Activated naive CD8-positive, alpha-beta T cell treated with anti-CD3 and anti-CD28 coated beads for 36 hours (primary cell): ENCODE measurements around the gene LRP8. TPM values are rescaled to one million over a fixed set of nuclear protein-coding genes. Genes with fewer than 3 reads are reported as not detected.
A peak's percentile ranks its signal among the peaks of the same experiment; 100 is the strongest.

Experiments
- DNase-seq: peaks from one replicate; pipeline ENCODE4 v3.0.0; 2021
- H3K27ac Mint-ChIP-seq: one replicate; pipeline ENCODE4 v1.8.0; 2022; ENCODE audit warnings: mild to moderate bottlenecking, moderate library complexity, mixed read lengths
- H3K27me3 Mint-ChIP-seq: one replicate; pipeline ENCODE4 v1.8.0; 2022; ENCODE audit warnings: mild to moderate bottlenecking, mixed read lengths
- H3K36me3 Mint-ChIP-seq: one replicate; pipeline ENCODE4 v1.8.0; 2021; ENCODE audit warnings: mild to moderate bottlenecking, mixed read lengths
- H3K4me1 Mint-ChIP-seq: one replicate; pipeline ENCODE4 v1.8.0; 2021; ENCODE audit warnings: mixed read lengths
- H3K4me3 Mint-ChIP-seq: one replicate; pipeline ENCODE4 v1.8.0; 2022; ENCODE audit warnings: mild to moderate bottlenecking, moderate library complexity, mixed read lengths
- H3K9me3 Mint-ChIP-seq: one replicate; pipeline ENCODE4 v1.8.0; 2022; ENCODE audit warnings: mixed read lengths
- total RNA-seq, 2 experiments: library from RNA; stranded (reverse); gene quantifications; one replicate each; pipeline ENCODE4 v1.2.3, GENCODE V29; 2021

Gene LRP8
- total RNA-seq, 2 experiments from 2014 or later = 42.3 to 47.7 TPM

DNA sequence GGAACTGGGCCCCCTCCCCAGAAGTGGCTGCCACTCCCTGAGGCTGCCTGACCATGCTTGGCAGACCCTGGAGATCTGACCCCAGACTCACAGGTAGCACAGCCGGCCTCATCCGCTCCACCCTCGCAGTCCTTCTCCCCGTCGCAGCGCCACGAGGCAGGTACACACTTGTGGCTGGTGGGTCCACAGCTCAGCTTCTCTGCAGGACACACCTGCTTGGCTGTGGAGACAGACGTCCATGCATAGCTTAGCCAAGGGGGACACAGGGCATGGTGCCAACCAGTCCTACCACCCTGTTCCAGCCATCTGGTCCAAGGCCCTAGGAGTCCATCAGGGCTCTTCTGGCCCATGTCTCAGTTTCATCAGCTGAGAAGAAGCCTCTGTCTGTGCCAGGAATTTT, 47.4 kb downstream of the LRP8 start:
- no peak for DNase-seq
- no peaks in the 10 kb centered on the region for H3K4me1 Mint-ChIP-seq
- H3K27me3 Mint-ChIP-seq = no peaks in the 10 kb centered on the region
- H3K4me3 Mint-ChIP-seq = no peak overlapping the region
- H3K36me3 Mint-ChIP-seq = peaks cover 17% of the 10 kb centered on the region
- no peak overlapping the region for H3K27ac Mint-ChIP-seq
- no peaks in the 10 kb centered on the region for H3K9me3 Mint-ChIP-seq

DNA sequence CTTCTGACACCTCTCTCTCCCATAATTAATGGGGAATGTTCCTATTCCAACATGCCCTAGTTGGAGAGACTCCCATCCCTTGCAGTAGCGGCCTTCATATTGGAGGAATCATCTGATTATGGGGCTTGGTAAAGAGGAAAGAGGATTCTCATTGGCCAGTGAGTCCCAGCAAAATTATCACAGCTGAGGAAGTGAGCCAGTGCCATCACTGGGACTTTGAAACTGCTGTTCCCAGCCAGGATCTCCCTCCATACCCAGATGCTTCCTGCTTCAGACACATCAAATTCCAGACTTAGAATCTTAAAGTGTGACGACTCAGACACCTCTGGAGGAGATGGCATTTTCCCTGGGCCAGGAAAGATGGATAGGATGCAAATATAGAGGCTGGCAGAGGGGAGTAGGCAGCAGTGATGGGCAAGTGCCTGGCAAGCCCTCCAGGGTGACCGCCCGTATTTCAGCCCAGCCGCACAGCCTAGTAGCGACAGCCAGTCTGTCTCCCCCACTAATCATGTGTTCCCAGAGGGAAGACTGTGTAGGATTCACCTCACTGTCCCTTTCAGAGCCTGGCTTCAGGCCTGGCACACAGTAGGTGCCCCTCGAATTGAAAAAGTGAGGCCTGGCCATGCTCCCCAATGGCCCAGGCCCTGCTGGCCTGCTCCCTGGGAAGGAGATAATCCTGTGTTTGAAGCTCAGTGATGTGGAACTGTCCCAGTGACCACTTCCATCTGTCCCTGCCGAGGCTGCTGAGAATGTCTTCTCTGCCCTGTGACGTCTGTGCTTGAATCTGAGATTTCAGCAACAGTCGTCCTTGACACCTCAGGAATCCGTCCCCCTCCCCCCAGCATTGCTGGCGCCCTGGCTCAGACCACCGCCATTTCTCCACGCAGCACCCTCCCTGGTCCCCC, 48.3 kb downstream of the LRP8 start:
- Mint-ChIP-seq H3K4me3 (no peak overlapping the region), H3K27me3 (no peaks in the 10 kb centered on the region), H3K36me3 (peaks cover 19% of the 10 kb centered on the region), H3K4me1 (no peaks in the 10 kb centered on the region), H3K27ac (no peak overlapping the region), H3K9me3 (no peaks in the 10 kb centered on the region)
- no peak for DNase-seq

DNA sequence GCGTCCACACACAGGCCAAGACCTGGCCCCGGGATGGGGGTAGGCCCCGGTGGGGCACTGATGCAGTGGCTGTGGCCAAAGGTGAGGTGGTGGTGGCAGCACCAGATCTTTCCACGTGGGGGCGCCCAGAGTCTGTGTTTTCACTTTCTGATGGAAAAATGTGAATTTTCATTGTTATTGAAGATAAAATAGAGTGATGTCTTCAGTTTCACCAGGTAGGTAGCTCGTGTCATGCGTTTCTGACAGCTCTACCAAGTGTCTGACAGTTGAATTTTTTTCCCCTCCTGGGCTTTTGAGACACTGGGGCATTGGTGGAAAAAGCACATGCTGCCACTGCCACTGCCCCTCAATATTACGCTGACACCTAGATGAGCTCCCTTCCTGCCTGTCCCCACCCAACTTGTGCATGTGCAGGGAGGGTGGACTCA, 49.6 kb downstream of the LRP8 start:
- peak overlapping the region; percentile 20 for H3K27ac Mint-ChIP-seq
- no peaks in the 10 kb centered on the region for H3K4me1 Mint-ChIP-seq
- H3K4me3 Mint-ChIP-seq = no peak overlapping the region

DNA sequence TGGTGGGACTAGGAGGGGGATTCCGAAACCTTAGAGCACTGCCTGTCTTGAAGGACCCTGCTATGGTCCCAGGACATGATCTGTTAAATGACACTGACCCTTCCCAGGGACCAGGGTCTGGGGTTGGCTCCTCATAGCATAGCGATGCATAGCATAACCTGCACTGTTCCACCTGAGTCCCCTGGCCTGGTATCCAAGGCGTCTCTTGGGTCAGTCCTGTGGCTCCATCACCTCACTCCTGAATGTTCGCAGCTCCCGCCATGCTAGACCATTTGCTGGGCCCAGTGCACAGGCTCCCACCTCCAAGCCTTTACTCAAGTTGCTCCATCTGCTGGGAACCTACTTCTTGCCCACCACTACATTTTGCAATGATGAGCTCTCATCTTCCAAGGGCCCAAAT, 50.5 kb downstream of the LRP8 start:
- Mint-ChIP-seq H3K27ac (no peak overlapping the region), H3K4me1 (no peaks in the 10 kb centered on the region), H3K4me3 (no peak overlapping the region), H3K9me3 (no peaks in the 10 kb centered on the region), H3K27me3 (no peaks in the 10 kb centered on the region), H3K36me3 (peaks cover 19% of the 10 kb centered on the region)
- DNase-seq = no peak

More for the DNA sequence above, 49.6 kb downstream of the LRP8 start:
- DNase-seq = peak; percentile 59
- peaks cover 19% of the 10 kb centered on the region for H3K36me3 Mint-ChIP-seq
- no peaks in the 10 kb centered on the region for H3K27me3 Mint-ChIP-seq
- no peaks in the 10 kb centered on the region for H3K9me3 Mint-ChIP-seq

DNA sequence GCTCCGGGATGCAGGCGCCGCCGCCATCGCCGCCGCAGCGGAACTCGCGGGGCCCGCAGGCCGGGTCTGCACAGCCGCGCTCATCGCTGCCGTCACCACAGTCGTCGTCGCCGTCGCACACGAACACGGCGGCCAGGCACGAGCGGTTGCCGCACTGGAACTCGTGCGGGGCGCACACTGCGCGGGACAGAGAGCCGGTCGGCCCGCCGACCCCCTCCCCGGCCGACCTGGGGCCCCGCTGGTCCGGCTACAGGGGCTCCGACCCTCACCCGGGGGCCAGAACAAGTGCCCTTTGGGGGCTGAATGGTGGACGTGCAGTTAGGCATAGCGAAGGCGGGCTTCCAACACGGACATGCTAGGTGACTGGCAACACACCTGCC, 51.0 kb downstream of the LRP8 start:
- Mint-ChIP-seq H3K4me1 (no peaks in the 10 kb centered on the region), H3K27me3 (no peaks in the 10 kb centered on the region), H3K4me3 (no peak overlapping the region), H3K9me3 (no peaks in the 10 kb centered on the region), H3K36me3 (peaks cover 19% of the 10 kb centered on the region), H3K27ac (no peak overlapping the region)
- no peak for DNase-seq

DNA sequence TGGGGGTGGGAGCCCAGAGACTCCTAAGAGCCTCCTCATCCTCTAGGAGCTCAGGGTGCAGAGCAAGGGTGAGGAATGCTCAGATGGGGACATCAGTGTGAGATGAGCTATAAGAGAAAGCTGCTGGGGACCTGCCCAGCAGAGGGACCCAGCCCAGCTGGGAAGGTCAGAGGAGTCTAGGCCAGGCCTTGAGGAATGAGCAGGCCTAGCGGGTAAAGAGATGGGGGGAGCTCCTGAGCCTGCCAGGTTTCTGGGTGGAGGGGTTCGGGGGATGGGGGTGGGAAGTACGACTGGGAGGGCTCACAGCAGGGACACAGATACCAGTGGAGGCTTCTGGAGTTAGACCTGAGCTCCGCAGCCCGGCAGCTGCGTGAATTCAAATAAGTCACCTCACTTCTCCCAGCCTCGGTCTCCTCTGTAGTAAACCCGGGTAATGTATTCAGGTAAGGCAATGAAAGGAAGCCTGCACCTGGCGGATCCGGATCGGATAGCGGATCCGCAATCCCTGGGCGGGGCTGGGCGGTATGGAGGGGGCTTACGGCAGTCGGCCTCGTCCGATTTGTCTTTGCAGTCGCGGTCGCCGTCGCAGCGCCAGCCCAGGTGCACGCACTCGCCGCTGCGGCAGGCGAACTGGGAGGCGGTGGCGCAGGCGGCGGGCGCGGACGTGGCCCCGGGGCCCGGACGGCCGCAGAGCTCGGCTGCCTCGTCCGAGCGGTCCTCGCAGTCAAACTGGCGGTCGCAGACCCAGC, 51.5 kb downstream of the LRP8 start:
- H3K27ac Mint-ChIP-seq = no peak overlapping the region
- DNase-seq = no peak
- H3K4me3 Mint-ChIP-seq = no peak overlapping the region
- peaks cover 17% of the 10 kb centered on the region for H3K36me3 Mint-ChIP-seq
- no peaks in the 10 kb centered on the region for H3K27me3 Mint-ChIP-seq
- H3K9me3 Mint-ChIP-seq = no peaks in the 10 kb centered on the region
- no peaks in the 10 kb centered on the region for H3K4me1 Mint-ChIP-seq

DNA sequence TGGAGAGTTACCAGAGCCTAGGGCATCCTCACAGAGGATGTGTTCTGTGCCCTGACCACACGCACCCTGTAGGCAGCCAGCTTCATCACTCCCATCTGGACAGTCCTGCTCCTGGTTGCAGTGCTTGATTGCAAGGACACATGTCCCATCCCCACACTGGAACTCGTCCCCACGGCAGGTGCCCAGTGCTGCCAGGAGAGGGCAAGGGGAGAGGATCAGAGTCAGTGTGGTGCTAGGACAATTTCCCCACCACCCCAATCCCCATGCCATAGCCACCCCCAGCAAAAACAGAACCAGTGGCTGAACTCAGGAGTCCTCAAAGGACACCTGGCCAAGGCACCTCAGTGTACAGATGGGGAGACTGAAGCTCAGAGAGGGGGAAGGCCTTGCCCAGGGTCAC, 52.3 kb downstream of the LRP8 start:
- no peak for DNase-seq
- H3K27me3 Mint-ChIP-seq = no peaks in the 10 kb centered on the region
- no peak overlapping the region for H3K27ac Mint-ChIP-seq
- H3K4me1 Mint-ChIP-seq = no peaks in the 10 kb centered on the region
- H3K36me3 Mint-ChIP-seq = peaks cover 20% of the 10 kb centered on the region
- H3K9me3 Mint-ChIP-seq = no peaks in the 10 kb centered on the region
- no peak overlapping the region for H3K4me3 Mint-ChIP-seq

DNA sequence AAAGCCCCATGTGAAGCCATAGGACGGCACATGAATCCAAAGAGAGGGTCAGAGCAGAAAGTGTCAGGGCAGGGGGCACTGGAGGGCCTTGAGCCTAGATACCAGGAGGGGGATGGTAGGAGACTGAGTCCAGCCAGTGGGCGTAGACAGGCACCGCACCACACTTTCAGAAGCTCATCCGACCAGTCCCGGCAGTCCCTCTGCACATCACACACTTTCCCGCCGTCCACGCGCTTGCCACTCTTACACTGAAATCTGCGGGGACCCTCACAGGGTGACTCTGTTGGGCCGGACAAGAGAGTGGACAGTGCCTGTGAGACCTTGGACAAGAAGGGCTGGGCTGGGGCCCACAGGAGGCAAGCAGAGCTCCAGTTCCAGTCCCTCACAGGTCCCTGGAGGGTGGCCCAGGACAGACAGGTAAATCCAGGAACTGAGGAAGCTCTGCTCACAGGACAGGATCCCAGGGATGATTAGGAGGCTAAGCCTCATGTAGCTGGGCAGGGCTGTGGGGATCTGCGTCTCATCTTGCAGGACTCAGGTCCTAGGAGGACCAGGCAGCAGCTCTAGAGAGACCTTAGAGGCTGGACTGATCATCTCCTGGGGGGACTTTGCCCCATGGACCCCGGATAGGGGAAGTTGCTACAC, 53.2 kb downstream of the LRP8 start:
- H3K9me3 Mint-ChIP-seq = no peaks in the 10 kb centered on the region
- no peak for DNase-seq
- peaks cover 2% of the 10 kb centered on the region for H3K4me1 Mint-ChIP-seq
- H3K27me3 Mint-ChIP-seq = no peaks in the 10 kb centered on the region
- H3K4me3 Mint-ChIP-seq = no peak overlapping the region
- peaks cover 20% of the 10 kb centered on the region for H3K36me3 Mint-ChIP-seq
- no peak overlapping the region for H3K27ac Mint-ChIP-seq

DNA sequence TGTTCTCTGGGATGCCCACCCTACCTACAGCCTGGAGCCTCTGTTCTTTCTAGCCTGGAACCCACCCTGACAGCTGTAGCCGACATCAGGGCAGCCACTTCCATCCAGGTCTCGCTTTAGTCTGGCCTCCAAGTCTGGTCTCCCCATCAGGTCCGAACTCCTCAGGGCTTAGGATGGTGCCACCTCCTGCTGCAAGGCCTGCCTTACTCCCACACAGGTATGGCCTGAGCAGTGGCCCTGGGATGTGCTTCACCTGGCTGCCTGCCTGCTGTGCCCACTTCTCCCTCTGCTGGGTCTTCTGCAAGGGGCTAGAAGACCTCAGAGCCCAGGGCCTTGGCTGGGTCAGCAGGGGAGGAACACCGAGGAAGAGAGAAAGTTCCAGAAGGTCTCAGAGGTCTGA, 53.8 kb downstream of the LRP8 start:
- Mint-ChIP-seq H3K4me1 (peaks cover 2% of the 10 kb centered on the region), H3K9me3 (no peaks in the 10 kb centered on the region), H3K36me3 (peaks cover 20% of the 10 kb centered on the region), H3K27ac (no peak overlapping the region), H3K4me3 (no peak overlapping the region), H3K27me3 (no peaks in the 10 kb centered on the region)
- no peak for DNase-seq

DNA sequence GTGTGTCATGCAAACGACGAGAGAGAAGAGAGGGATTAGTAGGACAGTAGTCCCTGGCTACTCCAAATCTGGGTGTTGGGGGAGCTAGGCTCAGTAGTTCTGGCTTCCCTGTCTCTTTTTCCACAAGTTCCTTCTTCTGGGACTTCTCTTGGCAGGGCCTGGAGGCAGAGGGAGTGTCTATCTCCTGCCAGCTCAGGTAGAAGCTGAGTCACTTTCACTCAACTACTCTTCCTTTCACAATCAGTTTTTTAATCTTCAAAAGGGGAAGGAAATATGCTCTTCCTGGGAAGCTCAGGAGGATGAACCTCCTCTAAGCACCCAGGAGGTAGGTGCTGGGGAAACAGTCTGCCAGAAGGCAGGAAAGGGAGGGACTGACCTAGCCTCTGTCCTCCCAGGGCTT, 54.3 kb downstream of the LRP8 start:
- Mint-ChIP-seq H3K27me3 (no peaks in the 10 kb centered on the region), H3K36me3 (peaks cover 20% of the 10 kb centered on the region), H3K9me3 (no peaks in the 10 kb centered on the region), H3K4me1 (peaks cover 2% of the 10 kb centered on the region), H3K4me3 (no peak overlapping the region), H3K27ac (no peak overlapping the region)
- DNase-seq = no peak

DNA sequence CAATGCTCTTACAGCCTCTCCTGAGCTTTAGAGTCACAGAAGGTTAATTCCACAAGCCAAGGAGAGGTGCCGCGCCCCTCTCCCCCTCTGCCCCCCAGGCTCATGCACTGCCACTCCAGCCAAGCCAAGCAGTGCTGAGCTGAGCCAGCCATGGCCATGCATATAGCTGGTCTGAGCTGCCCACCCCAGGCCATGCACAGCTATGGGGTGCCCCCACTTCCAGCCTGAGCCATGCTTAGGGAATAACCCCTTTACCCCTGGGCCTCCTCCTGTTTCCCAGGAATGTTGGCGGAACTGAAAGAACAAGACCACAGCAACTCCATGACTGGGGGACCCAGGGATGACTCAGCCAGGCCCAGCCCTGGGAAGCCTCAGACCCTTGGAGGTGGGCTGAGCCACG, 55.5 kb downstream of the LRP8 start:
- Mint-ChIP-seq H3K9me3 (no peaks in the 10 kb centered on the region), H3K27ac (no peak overlapping the region), H3K4me3 (no peak overlapping the region), H3K36me3 (peaks cover 12% of the 10 kb centered on the region), H3K4me1 (peaks cover 2% of the 10 kb centered on the region), H3K27me3 (no peaks in the 10 kb centered on the region)
- no peak for DNase-seq

DNA sequence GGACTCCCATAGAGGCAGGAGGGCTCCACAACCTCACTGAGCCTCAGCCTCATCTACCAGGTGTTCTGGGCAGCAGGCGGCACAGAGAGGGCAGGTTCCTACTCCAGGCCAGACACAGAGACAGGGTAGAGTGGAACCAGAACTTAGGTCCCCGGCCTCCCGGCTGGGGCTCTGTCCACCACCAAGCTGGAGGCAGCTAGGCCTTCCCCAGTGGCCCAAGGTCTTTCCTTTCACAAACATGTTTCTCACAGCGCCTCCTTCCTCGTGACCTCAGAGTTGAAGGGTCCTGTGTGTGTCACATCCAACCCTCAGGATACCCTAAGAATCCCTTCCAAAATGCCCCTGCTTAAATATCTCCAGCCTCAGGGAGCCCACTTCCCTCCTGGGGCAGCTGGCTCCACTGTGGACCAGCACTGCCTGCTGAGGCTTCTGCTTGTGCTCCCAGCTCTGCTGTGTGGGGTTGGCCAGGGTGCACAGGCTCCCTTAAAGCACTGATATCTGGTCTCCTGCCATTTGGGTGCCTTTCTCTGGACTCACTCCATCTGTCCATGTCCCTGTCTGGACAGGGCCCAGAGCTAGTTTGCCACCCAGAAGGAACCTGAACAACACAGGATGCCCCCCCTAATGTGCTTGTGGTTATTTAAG, 56.3 kb downstream of the LRP8 start:
- Mint-ChIP-seq H3K4me3 (no peak overlapping the region), H3K9me3 (no peaks in the 10 kb centered on the region), H3K36me3 (peaks cover 18% of the 10 kb centered on the region), H3K4me1 (peaks cover 2% of the 10 kb centered on the region), H3K27ac (no peak overlapping the region), H3K27me3 (no peaks in the 10 kb centered on the region)
- no peak for DNase-seq

DNA sequence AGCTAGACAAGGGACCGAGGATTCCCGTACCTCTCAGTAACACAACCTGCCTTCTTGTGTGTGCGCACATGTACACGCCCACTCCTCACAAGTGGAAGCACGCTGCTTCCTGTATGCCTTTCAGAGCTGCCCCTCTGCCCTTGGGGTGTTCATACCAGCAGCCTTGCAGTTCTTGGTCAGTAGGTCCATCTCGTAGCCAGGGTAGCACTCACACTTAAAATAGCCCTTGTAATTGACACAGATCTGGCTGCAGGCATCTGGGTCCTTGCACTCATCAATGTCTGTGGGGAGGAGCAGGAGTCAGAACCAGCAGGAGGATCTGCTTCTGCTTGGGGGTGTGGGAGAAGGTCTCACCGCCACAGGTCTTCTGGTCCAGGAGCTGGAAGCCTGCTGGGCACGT, 57.0 kb downstream of the LRP8 start:
- peaks cover 21% of the 10 kb centered on the region for H3K36me3 Mint-ChIP-seq
- no peak overlapping the region for H3K4me3 Mint-ChIP-seq
- H3K4me1 Mint-ChIP-seq = peaks cover 2% of the 10 kb centered on the region

DNA sequence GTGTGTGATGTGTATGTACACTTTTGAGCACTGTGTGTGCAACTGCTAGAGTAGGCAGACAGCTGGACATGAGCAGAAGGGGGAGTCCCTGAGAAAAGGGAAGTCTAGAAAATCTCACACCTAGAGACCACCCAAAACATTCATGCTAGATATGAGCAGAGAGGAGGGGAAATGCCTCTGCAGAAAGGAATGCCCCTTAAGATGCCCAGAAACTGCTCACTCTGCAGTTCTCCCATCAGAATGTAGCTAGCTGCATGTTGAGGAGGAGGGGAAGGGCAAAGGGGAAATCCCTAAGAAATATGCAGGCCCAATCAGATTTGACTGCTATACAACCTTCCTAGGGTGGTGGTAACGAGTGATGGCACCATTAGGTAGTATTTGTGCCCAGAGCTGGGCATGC, 57.8 kb downstream of the LRP8 start:
- Mint-ChIP-seq H3K9me3 (no peaks in the 10 kb centered on the region), H3K4me1 (peaks cover 2% of the 10 kb centered on the region), H3K36me3 (peaks cover 26% of the 10 kb centered on the region), H3K27me3 (no peaks in the 10 kb centered on the region), H3K4me3 (no peak overlapping the region), H3K27ac (no peak overlapping the region)
- DNase-seq = no peak

More for the DNA sequence above, 57.0 kb downstream of the LRP8 start:
- Mint-ChIP-seq H3K9me3 (no peaks in the 10 kb centered on the region), H3K27ac (no peak overlapping the region), H3K27me3 (no peaks in the 10 kb centered on the region)
- no peak for DNase-seq

DNA sequence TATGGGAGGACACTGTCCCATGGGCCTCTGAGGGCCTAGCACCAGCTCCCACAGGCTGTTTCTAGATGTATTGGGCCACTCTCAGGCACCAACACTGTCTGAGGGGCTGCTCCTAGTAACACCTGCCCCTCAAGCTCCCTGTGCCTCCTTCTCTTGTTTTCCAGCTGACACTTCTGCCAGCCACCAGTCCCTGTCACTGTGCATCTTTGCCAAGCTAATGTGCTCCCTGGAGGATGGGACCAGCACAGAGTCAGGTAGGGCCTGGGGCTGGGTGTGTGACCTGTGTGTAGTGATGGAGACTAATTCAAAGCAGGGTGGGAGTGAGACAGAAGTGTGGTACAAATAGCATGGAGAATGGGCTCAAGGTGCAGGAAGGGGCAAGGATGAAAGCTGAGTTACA, 60.1 kb downstream of the LRP8 start:
- H3K36me3 Mint-ChIP-seq = peaks cover 38% of the 10 kb centered on the region
- no peaks in the 10 kb centered on the region for H3K9me3 Mint-ChIP-seq

More for the DNA sequence above, 60.1 kb downstream of the LRP8 start:
- H3K27ac Mint-ChIP-seq = no peak overlapping the region
- no peak overlapping the region for H3K4me3 Mint-ChIP-seq
- DNase-seq = no peak
- no peaks in the 10 kb centered on the region for H3K27me3 Mint-ChIP-seq
- peaks cover 2% of the 10 kb centered on the region for H3K4me1 Mint-ChIP-seq
